HG03280 (cell line): ENCODE data around the gene PRKAB1.

ENCODE experiments used
- ATAC-seq: cut with Tn5 transposase; IDR thresholded peaks from one replicate; pipeline ENCODE4 v1.9.1; 2021; ENCODE audit warnings: mild to moderate bottlenecking, moderate library complexity; ENCODE audit not compliant: unreplicated experiment

PRKAB1 gene

DNA sequence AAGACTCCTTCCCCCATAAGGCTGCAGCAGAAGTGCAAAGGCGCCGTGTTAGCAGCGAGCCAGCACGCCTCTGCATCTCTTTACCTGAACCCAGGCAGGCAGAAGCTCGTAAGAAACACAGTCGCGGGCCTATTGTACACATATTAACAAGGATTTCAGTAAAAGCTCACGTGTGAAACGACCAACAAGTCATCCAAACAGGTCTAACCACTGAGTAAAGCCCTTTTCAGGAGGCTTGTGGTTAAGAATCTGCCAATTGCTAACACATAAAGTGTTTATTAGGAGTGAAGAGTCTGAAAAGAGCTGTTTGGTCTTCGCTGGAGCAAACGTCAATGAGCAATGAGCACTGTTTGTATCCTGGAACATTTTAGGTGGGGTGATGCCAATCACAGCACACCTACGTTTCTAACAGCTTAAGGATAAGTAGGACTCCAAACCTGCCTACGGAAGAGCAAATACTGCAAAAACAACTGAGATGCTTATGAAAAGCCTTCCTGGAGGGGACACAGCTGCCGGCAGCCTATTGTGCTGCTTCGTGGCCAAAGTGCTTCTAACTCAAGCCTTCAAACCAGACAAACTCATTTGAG is 43.1 kb downstream of the PRKAB1 start:
- ATAC-seq = no peak

DNA sequence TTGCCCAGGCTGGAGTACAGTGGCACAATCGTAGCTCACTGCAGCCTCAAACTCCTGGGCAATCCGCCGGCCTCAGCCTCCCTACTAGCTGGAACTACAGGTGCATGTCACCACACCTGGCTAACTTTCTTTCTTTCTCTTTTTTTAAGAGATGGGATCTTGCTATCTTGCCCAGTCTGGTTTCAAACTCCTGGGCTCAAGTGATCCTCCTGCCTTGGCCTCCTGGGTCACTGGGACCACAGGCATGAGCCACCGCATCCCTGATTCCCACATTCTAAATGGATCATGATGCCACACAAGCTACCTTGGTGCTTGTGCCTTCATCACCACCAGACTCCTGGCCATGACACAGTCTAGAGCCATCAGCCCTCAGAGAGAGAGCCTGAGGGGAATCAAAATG is 43.8 kb downstream of the PRKAB1 start:
- ATAC-seq = no peak

DNA sequence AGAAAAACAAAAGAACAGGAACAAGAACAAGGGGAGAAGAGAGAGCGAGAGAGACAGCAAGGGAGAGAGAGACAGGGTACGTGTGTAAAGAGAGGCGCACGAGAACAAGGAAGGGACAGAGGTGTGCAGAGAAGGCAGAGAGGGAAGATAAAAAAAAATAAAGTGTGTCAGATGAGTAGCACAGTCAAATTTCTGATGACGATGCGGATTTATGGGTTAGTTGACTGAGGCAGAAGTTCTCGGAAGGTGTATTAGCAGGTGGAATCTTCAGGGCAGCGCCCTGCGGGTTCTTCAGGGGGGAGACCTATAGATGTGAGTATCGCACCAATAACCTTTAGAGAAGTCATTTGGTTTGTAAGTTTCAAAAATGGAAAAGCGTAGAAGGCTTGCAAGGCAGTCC is 44.8 kb downstream of the PRKAB1 start:
- no peak for ATAC-seq

DNA sequence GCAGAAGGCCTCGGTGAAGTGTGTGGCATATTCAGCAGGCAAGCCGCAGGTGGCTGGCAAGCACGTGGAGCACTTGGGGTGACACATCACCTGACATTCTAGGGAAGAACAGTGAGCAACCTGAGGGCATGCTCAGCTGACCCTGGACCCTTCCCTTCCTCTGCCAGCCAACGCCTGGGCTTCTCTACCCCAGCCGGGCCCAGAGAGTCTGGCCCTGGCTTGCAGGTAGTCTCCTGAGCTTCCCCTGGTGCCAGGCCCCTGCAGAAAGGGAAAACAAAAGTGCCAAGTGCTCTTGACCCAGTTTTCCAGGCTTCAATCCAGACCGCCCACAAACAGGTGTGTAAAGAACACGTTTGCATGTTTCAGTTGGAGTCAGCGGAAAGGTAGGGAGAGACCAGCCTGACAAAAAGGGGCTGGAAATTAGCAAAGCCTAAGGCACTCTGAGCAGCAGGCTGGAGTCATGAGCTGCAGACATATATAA is 45.7 kb downstream of the PRKAB1 start:
- ATAC-seq = no peak

DNA sequence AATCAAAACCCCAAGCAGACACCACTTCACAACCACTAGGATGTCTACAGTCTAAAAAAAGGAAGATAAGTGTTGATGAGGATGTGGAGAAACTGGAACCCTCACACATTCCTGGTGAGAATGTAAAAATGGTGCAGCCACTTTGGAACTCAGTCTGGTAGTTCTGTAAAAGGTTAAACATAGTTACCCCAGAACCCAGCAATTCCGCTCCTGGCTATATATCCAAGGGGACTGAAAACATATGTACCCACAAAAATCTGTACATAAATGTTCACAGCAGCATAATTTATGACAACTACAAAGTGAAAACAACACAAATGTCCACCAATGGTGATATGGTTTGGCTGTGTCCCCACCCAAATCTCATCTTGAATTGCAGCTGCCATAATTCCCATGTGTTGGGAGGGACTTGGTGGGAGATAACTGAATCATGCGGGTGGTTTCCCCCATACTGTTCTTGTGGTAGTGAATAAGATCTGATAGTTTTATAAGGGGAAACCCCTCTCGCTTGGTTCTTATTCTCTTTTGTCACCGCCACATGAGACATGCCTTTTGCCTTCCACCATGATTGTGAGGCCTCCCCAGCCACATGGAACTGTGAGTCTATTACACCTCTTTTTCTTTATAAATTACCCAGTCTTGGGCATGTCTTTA is 46.8 kb downstream of the PRKAB1 start:
- ATAC-seq = no peak

DNA sequence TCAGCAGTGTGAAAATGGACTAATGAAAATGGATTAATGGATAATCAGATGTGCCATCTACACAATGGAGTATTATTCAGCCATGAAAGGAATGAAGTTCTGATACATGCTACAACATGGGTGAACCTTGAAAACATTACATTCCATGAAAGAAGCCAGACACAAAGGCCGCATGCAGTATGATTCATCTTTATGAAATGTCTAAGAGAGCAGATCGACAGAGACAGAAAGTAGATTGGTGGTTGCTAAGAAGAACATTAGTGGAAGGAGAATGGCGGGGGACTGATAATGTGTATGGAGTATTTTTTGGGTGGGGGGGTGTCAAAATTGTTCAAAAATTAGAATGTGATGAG is 47.3 kb downstream of the PRKAB1 start:
- ATAC-seq = no peak

DNA sequence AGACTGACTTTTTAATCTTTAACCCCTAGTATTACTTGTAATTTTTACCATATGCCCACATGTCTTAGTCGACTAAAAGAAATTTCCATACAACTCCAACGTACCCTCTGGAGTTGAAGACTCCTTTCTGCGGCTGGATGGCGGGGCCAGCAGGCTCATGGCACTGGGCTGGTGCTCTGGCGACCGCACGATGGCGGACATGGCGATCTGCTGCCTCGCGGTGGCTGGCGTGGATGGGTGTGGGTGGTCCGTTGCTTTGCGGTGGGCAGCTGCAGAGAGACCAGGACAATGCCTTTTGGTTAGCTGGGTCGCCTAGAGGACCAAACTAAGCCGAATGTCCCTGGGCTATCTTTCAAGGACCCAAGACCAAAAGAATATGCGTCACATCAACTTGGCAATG is 50.2 kb downstream of the PRKAB1 start:
- no peak for ATAC-seq

DNA sequence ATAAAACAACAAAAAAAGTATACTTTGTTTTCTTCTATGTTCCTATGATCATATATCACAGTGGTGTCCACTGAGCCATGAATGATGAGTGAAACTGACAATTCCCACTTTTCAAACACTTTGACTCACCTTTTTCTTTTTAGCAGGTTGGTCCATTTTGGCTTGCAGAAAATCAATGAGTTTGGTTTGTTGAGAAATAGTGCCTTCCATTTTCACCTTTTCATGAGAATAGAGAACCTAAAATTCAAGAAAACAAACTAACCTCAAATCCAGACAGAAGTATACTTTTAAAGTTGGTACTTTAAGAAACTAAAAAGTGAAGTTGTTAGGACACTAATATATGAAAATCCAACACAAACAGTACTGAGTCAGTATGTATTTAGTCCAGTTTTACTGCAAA is 52.4 kb downstream of the PRKAB1 start:
- no peak for ATAC-seq

DNA sequence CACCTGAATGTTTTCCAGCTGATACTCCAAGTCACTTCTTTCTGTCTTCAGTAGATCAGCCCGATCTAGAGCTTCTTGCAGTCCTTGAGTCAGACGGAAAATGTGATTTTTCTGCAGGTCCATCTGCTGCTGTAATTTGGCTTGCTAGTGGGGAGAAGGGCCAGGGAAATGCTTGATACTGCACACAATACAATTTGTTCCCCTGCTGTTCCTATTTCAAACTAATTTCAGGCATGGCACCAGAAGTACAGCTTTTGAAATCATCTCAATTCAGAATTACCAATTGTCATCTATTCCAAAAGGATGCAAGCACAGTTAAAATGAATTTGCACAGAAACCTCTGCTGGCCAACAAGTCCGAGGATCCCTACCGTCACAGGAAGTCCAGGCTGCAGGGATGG is 53.4 kb downstream of the PRKAB1 start:
- ATAC-seq = no peak

DNA sequence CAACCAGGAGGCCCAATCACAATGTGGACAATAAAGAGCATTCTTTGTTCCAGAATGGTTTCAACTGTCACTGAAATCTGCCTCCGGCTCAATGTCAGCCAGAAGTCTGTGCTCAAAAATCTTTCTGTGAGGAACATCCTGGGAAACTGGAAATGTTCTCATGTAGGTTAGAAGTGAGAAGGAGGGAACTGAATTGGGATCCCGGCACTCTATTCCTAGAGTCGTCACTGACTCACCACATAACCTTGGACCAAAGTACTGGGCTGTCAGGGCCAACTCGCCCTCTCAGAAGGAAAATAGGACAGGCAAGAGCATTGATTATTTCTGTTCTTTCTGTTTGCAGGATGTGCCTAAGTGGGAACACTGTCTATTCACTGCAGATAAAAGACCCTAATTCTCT is 57.6 kb downstream of the PRKAB1 start:
- no peak for ATAC-seq

DNA sequence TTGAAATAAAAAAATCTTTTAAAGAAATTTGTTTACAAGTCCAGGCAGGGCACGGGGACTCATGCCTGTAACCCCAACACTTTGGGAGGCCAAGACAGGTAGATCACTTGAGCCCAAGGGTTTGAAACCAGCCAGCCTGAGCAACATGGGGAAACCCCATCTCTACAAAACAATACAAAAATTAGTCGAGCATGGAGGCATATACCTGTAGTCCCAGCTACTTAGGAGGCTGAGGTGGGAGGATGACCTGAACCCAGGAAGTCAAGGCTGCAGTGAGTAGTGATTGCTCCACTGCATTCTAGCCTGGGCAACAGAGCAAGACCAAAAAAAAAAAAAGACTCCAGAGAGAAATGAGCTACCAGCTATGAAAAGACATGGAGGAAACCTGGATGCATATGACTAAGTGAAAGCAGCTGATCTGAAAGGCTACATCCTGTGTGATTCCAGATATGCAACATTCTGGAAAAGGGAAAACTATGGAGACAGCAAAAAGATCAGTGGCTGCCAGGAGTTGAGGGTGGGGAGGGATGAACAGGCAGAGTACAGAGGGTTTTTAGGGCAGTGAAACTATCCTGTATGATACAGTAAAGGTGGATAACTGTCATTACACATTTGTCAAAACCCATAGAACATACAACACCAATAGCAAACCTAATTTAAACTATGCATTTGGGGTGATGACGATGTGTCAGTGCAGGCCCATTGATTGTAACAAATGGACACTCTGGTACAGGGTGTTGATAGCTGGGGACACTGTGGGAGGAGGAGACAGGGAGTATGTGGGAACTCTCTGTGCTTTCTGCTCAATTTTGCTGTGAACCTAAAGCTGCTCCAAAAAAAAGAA is 59.9 kb downstream of the PRKAB1 start:
- ATAC-seq = no peak

DNA sequence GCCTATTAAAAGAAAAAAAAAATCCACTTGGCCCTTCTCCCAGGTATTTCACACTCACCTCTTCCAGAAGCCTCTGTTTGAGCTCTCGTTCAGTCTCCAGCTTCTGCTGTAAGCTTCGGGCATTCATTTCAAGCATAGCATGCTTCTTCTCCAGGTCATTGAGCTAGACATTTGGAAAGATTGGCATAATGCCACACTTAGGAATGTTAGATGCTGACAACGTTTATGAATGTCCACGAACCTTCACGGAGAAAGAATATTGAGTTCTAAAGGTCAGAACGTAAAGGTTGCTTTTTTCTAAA is 60.5 kb downstream of the PRKAB1 start:
- ATAC-seq = no peak

DNA sequence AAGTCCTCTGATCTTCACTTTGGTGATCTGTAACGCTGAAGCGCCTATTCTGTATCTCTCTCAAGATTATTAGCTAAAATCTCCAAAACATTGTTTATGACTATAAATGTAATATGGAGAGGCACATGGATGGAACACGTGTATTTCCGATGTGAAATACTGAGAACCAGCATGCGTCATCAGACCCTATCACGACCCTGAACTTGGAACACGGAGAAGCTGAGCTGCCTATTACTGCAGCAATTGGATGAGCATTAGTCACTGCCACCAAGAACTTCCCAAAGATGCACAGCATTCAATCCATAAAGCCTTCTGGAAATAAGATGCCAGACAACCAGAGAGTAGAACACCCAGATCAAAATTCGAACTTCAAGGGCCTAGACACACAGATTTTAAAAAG is 61.9 kb downstream of the PRKAB1 start:
- no peak for ATAC-seq

DNA sequence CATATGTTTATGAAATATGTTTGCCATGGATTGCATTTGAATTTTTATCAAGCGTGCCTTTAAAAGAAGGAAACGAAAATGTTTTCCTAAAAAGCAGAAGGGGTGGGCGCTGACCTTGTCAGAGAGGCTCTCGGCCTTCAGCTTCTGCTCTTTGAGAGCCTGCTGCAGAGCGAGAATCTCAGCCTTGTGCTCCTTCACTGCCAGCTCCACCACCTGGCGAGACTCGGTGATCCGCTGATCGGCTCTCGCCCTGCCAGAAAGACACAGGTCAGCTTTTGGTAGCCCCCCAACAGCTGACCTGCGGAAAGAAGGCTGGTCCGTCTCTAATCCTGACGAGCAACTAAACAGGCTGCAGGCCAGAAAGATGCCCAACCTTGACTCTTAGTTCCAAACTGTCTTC is 62.4 kb downstream of the PRKAB1 start:
- ATAC-seq = no peak
